ENCODE results near the gene ZNF780A.
"Not testable (repeated sequence)": the region's sequence is repeated elsewhere in the genome, so short reads cannot be mapped to it uniquely, and the experiment has no call there.

ZNF780A gene

DNA sequence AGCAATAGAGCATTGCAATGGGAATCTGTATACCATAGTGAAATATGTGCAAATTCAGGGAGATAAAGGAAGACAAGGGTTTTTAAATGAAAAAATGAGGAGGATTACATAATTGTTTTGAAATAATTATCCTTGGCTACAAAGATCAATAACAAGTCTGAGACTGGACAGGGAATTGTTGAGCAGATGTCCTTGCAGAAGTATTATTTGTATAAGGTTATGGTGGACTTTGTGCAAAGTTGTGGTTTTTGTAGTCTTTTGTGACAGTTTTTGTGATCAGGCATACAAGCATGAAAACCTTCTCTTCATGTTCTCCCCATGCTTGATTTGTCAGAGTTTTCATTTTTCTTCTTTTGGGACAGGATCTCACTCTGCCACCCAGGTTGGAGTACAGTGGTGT, 25.3 kb upstream of the ZNF780A start:
- H3K4me2 ChIP-seq (ENCODE audit: low read depth, low read length, poor library complexity, severe bottlenecking) = no peak overlapping the region

DNA sequence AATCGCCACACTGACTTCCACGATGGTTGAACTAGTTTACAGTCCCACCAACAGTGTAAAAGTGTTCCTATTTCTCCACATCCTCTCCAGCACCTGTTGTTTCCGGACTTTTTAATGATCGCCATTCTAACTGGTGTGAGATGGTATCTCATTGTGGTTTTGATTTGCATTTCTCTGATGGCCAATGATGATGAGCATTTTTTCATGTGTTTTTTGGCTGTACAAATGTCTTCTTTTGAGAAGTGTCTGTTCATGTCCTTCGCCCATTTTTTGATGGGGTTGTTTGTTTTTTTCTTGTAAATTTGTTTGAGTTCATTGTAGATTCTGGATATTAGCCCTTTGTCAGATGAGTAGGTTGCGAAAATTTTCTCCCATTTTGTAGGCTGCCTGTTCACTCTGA, 23.4 kb upstream of the ZNF780A start:
- H3K9me2 ChIP-seq (replicated peaks; ENCODE audit: insufficient read depth, low read length); H3K9ac ChIP-seq (ENCODE audit: low read length); H2AFZ ChIP-seq (ENCODE audit: low read depth, low read length, severe bottlenecking); H3F3A ChIP-seq (ENCODE audit: insufficient read depth); H3K4me3 ChIP-seq (ENCODE audit: insufficient read depth, low read length, poor library complexity, severe bottlenecking); H3K27ac ChIP-seq (ENCODE audit: low read depth, low read length); H3K79me2 ChIP-seq (ENCODE audit: insufficient read depth, low read length); H3K9me3 ChIP-seq (ENCODE audit: insufficient read depth, low read length); H3K4me2 ChIP-seq (ENCODE audit: low read depth, low read length, poor library complexity, severe bottlenecking); H3K36me3 ChIP-seq (ENCODE audit: low read length); H4K20me1 ChIP-seq (ENCODE audit: low read depth, low read length); H3K27me3 ChIP-seq (ENCODE audit: low read length): not testable (repeated sequence)

More for the DNA sequence above, 25.3 kb upstream of the ZNF780A start:
- Histone ChIP-seq H3K9ac (ENCODE audit: low read length) (no peak overlapping the region), H3K9me2 (replicated peaks; ENCODE audit: insufficient read depth, low read length) (no peaks in the 10 kb centered on the region), H4K20me1 (ENCODE audit: low read depth, low read length) (no peaks in the 10 kb centered on the region), H3F3A (ENCODE audit: insufficient read depth) (no peaks in the 10 kb centered on the region), H3K9me3 (ENCODE audit: insufficient read depth, low read length) (peaks cover 9% of the 10 kb centered on the region; the same call in 1 of the 2 replicates), H3K79me2 (ENCODE audit: insufficient read depth, low read length) (no peaks in the 10 kb centered on the region), H3K27me3 (ENCODE audit: low read length) (no peaks in the 10 kb centered on the region), H2AFZ (ENCODE audit: low read depth, low read length, severe bottlenecking) (no peak overlapping the region), H3K27ac (ENCODE audit: low read depth, low read length) (no peak overlapping the region), H3K36me3 (ENCODE audit: low read length) (no peaks in the 10 kb centered on the region), H3K4me3 (ENCODE audit: insufficient read depth, low read length, poor library complexity, severe bottlenecking) (no peak overlapping the region)
- no peak for TF ChIP-seq EZH2phosphoT487 (conservative IDR thresholded peaks at IDR 0.05; ENCODE audit: low read length)
- no peak for TF ChIP-seq CTCF (IDR thresholded peaks at IDR 0.05; ENCODE audit: insufficient read depth, low read length, poor library complexity, severe bottlenecking)

DNA sequence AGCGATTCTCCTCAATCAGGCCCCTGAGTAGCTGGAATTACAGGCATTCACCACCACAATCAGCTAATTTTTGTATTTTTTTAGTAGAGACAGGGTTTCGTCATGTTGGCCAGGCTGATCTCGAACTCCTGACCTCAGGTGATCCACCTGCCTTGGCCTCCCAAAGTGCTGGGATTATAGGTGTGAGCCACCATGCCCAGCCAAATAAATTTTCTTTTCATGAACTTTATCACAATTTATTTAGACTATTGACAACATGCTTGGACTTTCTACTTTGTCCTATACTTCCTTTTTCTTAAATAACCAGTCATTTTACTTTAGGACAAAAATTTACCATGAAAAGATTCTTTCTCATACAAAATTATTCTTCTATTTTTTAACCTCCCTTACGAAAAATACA, 21.5 kb upstream of the ZNF780A start:
- not testable (repeated sequence) for H3K9ac ChIP-seq (ENCODE audit: low read length); H3K27me3 ChIP-seq (ENCODE audit: low read length); H4K20me1 ChIP-seq (ENCODE audit: low read depth, low read length); H3K79me2 ChIP-seq (ENCODE audit: insufficient read depth, low read length); H3K9me3 ChIP-seq (ENCODE audit: insufficient read depth, low read length); H3F3A ChIP-seq (ENCODE audit: insufficient read depth); H3K9me2 ChIP-seq (replicated peaks; ENCODE audit: insufficient read depth, low read length); H3K36me3 ChIP-seq (ENCODE audit: low read length); H3K27ac ChIP-seq (ENCODE audit: low read depth, low read length); H3K4me2 ChIP-seq (ENCODE audit: low read depth, low read length, poor library complexity, severe bottlenecking); H3K4me3 ChIP-seq (ENCODE audit: insufficient read depth, low read length, poor library complexity, severe bottlenecking); H2AFZ ChIP-seq (ENCODE audit: low read depth, low read length, severe bottlenecking)

- no peaks in the 10 kb centered on the region for H3K27me3 ChIP-seq (ENCODE audit: low read length)
- H3K27ac ChIP-seq (ENCODE audit: low read depth, low read length) = no peak overlapping the region
- H3K9me2 ChIP-seq (replicated peaks; ENCODE audit: insufficient read depth, low read length) = no peaks in the 10 kb centered on the region
- no peak overlapping the region for H3K4me2 ChIP-seq (ENCODE audit: low read depth, low read length, poor library complexity, severe bottlenecking)
- H3K36me3 ChIP-seq (ENCODE audit: low read length) = no peaks in the 10 kb centered on the region
- H4K20me1 ChIP-seq (ENCODE audit: low read depth, low read length) = no peaks in the 10 kb centered on the region
- H3K4me3 ChIP-seq (ENCODE audit: insufficient read depth, low read length, poor library complexity, severe bottlenecking) = no peak overlapping the region
- TF ChIP-seq CTCF (IDR thresholded peaks at IDR 0.05; ENCODE audit: insufficient read depth, low read length, poor library complexity, severe bottlenecking) (no peak), EZH2phosphoT487 (conservative IDR thresholded peaks at IDR 0.05; ENCODE audit: low read length) (no peak)
- no peak overlapping the region for H3K9ac ChIP-seq (ENCODE audit: low read length)
- H3K79me2 ChIP-seq (ENCODE audit: insufficient read depth, low read length) = no peaks in the 10 kb centered on the region
- H3K9me3 ChIP-seq (ENCODE audit: insufficient read depth, low read length) = peaks cover 9% of the 10 kb centered on the region; the same call in 1 of the 2 replicates
- H3F3A ChIP-seq (ENCODE audit: insufficient read depth) = no peaks in the 10 kb centered on the region
- no peak overlapping the region for H2AFZ ChIP-seq (ENCODE audit: low read depth, low read length, severe bottlenecking)
These were observed 19.8 kb upstream of the ZNF780A start for GRCh38 chr19:40110570-40110969.

All from SU-DHL-6 (cell line).